ENCODE measurements around the gene SEMA3D. TPM values are rescaled to one million over a fixed set of nuclear protein-coding genes. Genes with fewer than 3 reads are reported as not detected.

The SEMA3D gene
- total and polyA plus RNA-seq, 2 of the 13 experiments (the other 11 are each of a cell fraction or from before 2014, with no cell fraction given): 0.07 TPM; not detected in 1

GRCh38 chr7:85010306-85010705 lies 176.6 kb downstream of the SEMA3D start:
- no peaks in the 10 kb centered on the region for H3K36me3 ChIP-seq (replicated peaks in 1 of 2; ENCODE audit: control insufficient read depth in 1 of 2, insufficient read depth in 2 of 2, low read length in 2 of 2)
- ChIA-PET POLR2A (no interaction called here), CTCF (ENCODE audit: low intra/inter-chr PET ratio, low total read pairs) (no interaction called here)
- H3K27ac ChIP-seq (ENCODE audit: extremely low read length, insufficient read depth, low read length): no peak overlapping the region
- H3K4me2 ChIP-seq (ENCODE audit: low read depth, low read length): no peak overlapping the region
- ATAC-seq (no peak), DNase-seq (ENCODE audit: low spot score) (no peak), FAIRE-seq (no peak)
- no peaks in the 10 kb centered on the region for H3K9me3 ChIP-seq (ENCODE audit: low read length)
- H3K4me1 ChIP-seq (ENCODE audit: insufficient read depth, low read length): no peaks in the 10 kb centered on the region
- in situ Hi-C loops (cut with HindIII; ENCODE audit: extremely low pct_ligation_motif_present, low pct_unique_long_range_greater_than_20kb) (loop anchor here (25.0 kb wide), 1 partner anchor 523 kb away; no protein-coding TSS in a partner anchor), intact Hi-C loops (cut with micrococcal nuclease; ENCODE audit: unreplicated experiment) (no loop called here)
- H3K79me2 ChIP-seq (ENCODE audit: insufficient read depth, low read length): no peaks in the 10 kb centered on the region
- H3K4me3 ChIP-seq (replicated peaks in 1 of 3; ENCODE audit: insufficient read depth in 1 of 3, low read depth in 2 of 3, low read length in 3 of 3): no peak overlapping the region
- no peak for TF ChIP-seq GPBP1L1 (CRISPR knock-in tag; IDR thresholded peaks at IDR 0.05)
- no peak for TF ChIP-seq ZNF441 (CRISPR knock-in tag; IDR thresholded peaks at IDR 0.05; ENCODE audit: borderline replicate concordance)
- TF ChIP-seq RBM39 (IDR thresholded peaks at IDR 0.05; ENCODE audit: low read depth, low read length, poor library complexity, severe bottlenecking): no peak
- TF ChIP-seq CSRNP2 (CRISPR knock-in tag; conservative IDR thresholded peaks at IDR 0.05; ENCODE audit: low read depth): no peak
- no peak for TF ChIP-seq RFXAP (CRISPR knock-in tag; IDR thresholded peaks at IDR 0.05; ENCODE audit: borderline replicate concordance)
- no peak for TF ChIP-seq ZNF546 (CRISPR knock-in tag; conservative IDR thresholded peaks at IDR 0.05)
- TF ChIP-seq SMYD3 (CRISPR knock-in tag; IDR thresholded peaks at IDR 0.05): no peak
- TF ChIP-seq ZNF619 (CRISPR knock-in tag; IDR thresholded peaks at IDR 0.05): no peak
- TF ChIP-seq KAT8 (CRISPR knock-in tag; IDR thresholded peaks at IDR 0.05): no peak
- no peak for TF ChIP-seq TFDP2 (CRISPR knock-in tag; IDR thresholded peaks at IDR 0.05)
- TF ChIP-seq KDM2A (CRISPR knock-in tag; IDR thresholded peaks at IDR 0.05; ENCODE audit: borderline replicate concordance, low read depth): no peak
- TF ChIP-seq ZSCAN25 (CRISPR knock-in tag; IDR thresholded peaks at IDR 0.05): no peak
- H3K9ac ChIP-seq (ENCODE audit: insufficient read depth, low read depth, low read length): no peak overlapping the region
- H3K27me3 ChIP-seq (ENCODE audit: control insufficient read depth in 1 of 2, insufficient read depth in 2 of 2, low read length in 2 of 2): no peaks in the 10 kb centered on the region
- BruUV-seq (replicated peaks): no TSS peak
- no peak overlapping the region for H2AFZ ChIP-seq (ENCODE audit: low read length)
- H4K20me1 ChIP-seq (ENCODE audit: insufficient read depth, low read length): no peaks in the 10 kb centered on the region; the same call in 1 of the 2 replicates
